OCI-LY7 (cell line): ENCODE results near the gene FRMPD4.

Experiments used
- CTCF ChIP-seq: fragments of 200-600 bp; sonication (generic); conservative IDR thresholded peaks from 2 replicates; pipeline ENCODE4 v1.5.1; 2014; ENCODE audit warnings: mild to moderate bottlenecking, antibody characterized with exemption, low read length, moderate library complexity, mixed read lengths
- EZH2phosphoT487 ChIP-seq: fragments of 200-600 bp; sonication (generic); IDR thresholded peaks from 2 replicates; pipeline ENCODE4 v1.6.1; 2018; ENCODE audit warnings: low read depth, borderline replicate concordance, mild to moderate bottlenecking, mixed run types, antibody characterized with exemption, low read length, moderate library complexity, mixed read lengths

GRCh38 chrX:12583543-12583942, 445.3 kb downstream of the FRMPD4 start:
- TF ChIP-seq CTCF (no peak), EZH2phosphoT487 (no peak)
